GM12801 (cell line): ENCODE data around the gene SLC30A1.

Experiments used
- CTCF ChIP-seq: IDR thresholded peaks from one replicate; pipeline ENCODE4 v1.5.1; 2011; ENCODE audit warnings: control low read depth; ENCODE audit not compliant: insufficient read length; ENCODE audit errors: extremely low read depth

Gene SLC30A1

GRCh38 chr1:211559222-211560010 lies 19.5 kb downstream of the SLC30A1 start:
- TF ChIP-seq CTCF: no peak

- no peak for TF ChIP-seq CTCF
Measured at GRCh38 chr1:211557894-211558625, 20.9 kb downstream of the SLC30A1 start.

- TF ChIP-seq CTCF: no peak
Measured at GRCh38 chr1:211553549-211553948, 25.4 kb downstream of the SLC30A1 start.

GRCh38 chr1:211551638-211552460 lies 27.1 kb downstream of the SLC30A1 start:
- no peak for TF ChIP-seq CTCF

- TF ChIP-seq CTCF: no peak
Measured at GRCh38 chr1:211549092-211549711, 29.8 kb downstream of the SLC30A1 start.

GRCh38 chr1:211548321-211549091 lies 30.5 kb downstream of the SLC30A1 start:
- TF ChIP-seq CTCF: no peak
